GM19238 (cell line): Measurements from ENCODE around the gene CRYZL1.

Experiments
- DNase-seq: peaks from one replicate; pipeline ENCODE4 v3.0.0; 2011; ENCODE audit warnings: low spot score; ENCODE audit not compliant: insufficient read length

Gene CRYZL1

DNA sequence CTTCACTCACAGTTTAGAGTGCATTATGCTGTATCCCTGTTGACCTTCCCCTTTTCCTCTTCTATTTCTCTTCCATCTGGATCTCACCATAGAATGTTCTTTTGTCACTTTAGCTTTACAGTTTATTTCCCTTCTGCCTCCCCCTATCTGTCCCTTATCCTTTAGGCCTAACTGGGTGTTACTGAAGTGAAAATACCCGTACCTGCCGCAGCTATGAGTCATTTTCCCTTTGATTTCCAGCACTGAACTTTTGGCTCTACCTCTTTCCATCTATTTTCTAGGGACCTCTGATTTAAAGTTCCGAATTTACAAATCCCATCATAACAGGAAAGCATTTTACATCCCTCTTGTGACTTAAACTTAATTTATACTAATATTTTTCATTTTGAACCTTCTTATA lies 20.5 kb upstream of the CRYZL1 start:
- DNase-seq, result no peak

DNA sequence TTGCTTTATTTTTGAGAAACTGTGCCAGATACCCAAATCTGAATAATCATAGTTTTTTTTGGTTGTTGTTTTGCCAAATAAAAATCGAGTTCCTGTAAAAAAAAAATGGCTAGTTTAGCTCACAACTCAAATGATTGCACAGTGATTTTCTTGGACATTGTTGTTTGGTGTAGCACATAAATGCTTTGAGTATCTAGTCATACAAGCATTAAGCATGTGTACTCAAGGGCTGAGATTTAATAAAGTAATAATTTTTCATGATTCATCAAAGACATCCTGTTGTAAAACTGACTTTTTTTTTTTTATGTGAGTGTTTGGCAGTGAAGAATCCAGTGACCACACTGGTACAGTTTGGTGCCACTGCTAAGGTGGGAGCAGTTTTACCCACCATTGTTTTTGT lies 19.6 kb upstream of the CRYZL1 start:
- no peak for DNase-seq

- no peak for DNase-seq
These were observed 18.9 kb upstream of the CRYZL1 start for GRCh38 chr21:33660406-33660805.

GRCh38 chr21:33659568-33659949 lies 18.0 kb upstream of the CRYZL1 start:
- DNase-seq, result no peak

DNA sequence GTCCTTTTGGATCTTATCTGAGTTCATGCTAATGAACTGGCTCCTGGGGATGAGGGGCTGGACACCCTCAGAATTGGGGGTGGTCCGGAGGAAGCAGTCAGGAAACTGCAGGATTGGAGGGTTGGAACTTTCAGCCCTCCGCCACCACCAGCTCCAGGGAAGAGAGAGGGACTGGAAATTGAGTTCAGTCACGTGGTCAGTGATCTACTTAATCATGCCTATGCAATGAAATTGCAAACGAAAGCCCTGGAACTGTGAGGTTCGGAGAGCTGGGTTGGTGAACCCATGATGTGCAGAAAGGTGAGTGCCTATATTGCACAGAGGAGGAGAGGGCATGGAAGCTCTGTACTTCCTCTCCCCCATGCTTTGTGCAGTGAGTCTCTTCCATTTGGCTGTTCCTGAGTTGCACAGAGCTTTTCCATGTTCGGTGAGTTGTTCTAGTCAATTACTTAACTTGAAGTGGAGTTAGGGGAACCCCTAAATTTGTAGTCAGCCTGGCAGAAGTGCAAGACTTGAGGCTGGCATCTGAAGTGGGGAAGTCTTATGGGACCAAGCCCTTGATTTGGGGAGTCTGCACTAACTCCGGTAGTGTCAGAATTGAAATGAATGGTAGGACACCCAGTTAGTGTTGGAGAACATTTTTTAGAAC lies 17.5 kb upstream of the CRYZL1 start:
- no peak for DNase-seq

DNA sequence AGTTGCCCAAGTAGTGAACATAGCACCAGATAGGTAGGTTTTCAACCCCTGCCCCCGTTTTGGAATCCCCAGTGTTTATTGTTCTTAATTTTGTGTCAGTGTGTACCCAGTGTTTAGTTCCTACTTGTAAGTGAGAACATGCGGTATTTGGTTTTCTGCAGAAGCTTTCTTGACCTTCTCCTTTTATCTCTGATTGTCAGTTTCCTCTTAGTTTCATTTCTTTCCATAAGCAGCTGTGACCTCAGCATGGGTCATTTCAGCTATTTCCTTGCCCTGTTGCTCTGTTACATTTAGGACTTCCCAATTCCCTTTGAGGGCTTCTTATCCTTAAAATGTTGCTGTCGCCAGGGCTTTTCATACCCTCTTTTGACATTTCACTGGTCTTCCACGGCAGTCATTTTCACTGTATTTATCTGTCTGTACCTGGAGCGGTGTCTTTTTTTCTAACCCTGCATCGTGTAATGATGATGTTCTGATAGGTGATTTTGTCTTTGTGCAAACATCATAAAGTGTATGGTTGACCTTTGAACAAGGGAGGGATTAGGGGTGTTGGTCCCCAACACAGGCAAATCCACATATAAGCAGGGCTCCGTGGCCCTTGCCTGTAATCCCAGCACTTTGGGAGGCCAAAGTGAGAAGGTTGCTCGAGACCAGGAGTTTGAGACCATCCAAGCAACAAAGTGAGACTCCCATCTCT lies 15.7 kb upstream of the CRYZL1 start:
- no peak for DNase-seq

DNA sequence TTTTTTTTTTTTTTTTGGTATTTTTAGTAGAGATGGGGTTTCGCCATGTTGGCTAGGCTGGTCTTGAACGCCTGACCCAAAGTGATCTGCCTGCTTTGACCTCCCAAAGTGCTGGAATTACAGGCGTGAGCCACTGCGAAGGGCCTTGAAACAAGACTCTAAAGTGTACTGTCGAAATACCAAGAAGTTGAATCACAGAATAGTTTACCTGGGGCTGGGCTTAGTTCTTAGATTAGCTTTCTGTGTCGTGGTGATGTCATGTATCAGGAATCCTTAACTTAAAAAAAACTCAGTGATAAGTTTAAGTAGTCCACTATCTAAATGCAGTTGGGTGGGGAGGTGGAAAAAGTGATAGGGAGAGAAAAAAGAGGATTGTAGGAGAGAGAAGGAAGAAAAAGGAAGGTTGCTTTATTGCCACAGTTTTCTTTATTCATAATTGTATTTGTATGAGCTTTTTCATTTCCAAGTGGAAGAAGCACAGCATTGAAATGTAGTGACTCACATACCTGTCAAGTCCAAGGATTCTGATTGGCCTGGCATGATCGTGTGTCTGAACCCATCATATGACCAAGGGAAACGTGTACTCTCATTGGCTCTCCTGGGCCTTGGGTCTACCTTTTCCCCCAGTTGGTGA lies 14.2 kb upstream of the CRYZL1 start:
- no peak for DNase-seq

GRCh38 chr21:33654412-33654811 lies 12.9 kb upstream of the CRYZL1 start:
- no peak for DNase-seq

DNA sequence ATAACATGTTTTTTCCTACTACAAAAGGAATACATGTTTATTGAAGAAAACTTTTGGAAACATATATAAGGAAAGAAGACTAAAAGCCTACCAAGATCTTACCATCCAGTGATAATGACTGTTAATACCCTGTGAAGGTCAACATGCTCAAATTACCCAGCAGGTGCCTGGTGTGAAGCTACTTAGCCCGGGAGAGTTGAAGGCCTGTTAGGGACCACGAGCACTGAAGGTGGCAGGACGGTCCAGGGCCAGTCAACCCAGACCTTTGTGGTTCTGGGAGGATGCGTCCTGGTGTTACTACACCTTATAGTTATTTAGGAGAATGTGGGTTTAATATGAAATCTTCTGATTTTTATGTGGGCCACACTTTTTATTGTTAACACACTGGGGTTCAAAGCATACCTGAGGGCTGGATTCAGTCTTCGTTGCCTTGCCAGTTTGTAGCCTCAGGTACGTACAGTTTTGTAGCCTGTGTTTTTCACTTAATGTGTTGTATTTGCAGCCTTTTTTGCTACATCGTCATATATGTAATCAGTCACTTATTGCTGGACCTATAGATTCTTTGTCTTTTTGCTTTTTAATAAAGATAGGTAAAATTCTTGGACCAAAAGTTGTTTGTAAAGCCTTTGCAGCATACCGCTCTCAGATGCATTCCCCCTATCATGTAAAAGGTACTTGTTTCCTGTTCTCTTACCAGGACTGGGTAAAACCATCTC lies 10.6 kb upstream of the CRYZL1 start:
- no peak for DNase-seq

DNA sequence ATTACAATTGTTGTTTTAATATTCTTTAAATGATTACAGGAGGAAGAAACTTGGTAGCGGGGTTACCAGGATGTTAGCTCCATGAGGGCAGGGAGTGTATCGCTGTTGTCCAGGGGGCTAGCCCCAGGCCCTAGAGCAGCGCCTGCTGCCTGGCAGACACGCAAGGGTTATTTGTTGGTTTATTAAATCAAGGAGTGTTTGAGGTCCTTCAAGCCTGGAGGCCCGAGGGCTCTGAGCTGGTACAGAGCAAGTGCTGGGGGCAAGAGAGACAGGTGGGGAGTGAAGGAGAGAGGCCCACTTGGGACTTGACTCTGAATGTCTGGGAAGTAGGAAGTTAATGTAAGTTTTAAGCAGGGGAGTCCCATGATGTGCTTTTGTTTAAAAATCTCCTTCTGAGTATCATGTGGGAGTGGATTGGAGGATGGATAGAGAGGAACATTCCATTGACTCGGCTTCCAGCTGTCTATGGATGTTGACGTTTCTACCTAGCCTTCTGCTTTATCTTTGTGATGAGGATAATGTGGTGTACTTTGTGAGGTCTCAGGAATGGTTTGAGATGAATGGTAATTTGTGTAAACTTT lies 9.5 kb upstream of the CRYZL1 start:
- DNase-seq, result no peak

DNA sequence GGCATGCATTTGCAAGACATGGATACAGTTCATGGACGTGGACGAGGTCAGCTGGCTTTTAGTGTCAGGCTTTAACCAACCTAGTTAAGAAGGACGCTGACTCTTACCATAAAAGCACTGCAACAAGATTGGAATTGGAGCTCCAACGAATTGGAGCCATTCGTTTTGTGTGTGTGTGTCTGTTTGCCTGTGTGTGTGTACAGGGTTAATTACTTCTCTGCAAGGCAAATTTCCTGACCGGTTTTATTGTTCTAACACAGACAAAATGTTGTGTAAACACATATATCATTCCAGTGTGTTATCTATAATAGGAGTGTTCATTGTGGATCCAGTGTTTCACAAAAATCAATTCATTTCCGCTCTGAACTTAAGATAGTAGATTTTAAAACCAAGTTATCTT lies 8.7 kb upstream of the CRYZL1 start:
- DNase-seq, result no peak

DNA sequence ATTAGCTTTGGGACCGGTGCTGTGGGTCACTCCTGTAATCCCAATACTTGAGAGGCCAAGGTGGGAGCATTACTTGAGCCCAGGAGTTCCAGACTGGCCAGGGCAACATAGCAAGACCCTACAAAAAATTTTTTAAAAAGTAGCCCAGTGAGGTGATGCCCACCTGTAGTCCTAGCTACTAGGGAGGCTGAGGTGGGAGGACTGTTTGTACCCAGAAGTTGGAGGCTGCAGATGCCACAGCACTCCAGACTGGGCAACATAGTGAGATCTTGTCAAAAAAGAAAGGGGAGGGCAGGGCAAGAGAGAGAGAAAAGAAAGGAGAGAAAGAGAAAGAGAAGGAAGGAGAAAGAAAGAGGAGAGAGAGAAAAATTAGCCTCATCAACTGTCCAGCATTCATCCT lies 7.0 kb upstream of the CRYZL1 start:
- no peak for DNase-seq

GRCh38 chr21:33647587-33647986 lies 6.0 kb upstream of the CRYZL1 start:
- no peak for DNase-seq

DNA sequence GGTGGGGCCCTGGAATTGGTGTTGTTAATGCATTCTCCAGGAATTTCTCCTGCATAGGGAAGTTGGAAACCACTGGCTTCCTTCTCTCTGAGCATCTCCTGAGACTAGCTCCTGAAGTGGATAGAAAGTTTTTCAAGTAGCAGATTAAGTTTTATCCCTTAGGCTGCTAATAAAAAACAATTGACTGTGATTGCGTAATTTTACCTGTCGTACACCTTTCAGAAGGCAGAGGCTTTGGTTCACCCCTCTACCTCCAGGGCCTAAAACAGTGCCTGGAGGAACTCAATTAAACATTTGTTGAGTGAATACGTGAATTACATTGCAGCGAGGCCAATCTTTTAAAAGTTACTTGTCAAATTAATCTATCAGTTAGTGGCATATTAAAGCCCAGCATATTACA lies 4.2 kb upstream of the CRYZL1 start:
- DNase-seq, result no peak

DNA sequence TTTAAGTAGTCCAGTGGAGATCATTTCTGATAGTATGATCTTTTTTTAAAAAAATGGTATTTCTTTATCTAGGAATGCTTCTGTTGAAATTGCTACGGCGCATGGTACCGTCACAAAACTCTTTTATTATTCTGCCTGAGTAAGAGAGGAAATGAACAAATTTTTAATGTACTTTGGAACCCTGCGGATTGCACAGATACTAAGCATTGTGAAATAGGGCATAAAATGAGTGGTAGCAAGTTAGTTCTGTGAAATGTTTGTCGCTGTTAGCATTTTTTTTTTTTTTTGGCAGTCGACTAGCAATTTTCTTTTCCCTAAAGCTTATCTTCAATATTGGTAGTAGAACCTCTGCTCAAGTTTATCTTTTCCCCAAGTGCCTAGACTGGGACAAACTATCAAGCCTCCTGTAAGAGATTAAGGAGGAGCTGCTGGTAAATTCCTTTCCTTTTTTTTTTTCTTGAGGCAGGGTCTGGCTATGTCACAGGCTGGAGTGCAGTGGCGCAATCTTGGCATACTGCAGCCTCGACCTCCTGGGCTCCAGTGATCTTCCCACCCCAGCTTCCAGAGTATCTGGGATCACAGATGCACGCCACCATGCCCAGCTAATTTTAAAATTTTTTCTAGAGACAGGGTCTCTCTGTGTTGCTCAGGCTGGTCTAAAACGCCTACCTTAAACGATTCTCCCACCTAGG lies 3.0 kb upstream of the CRYZL1 start:
- no peak for DNase-seq

DNA sequence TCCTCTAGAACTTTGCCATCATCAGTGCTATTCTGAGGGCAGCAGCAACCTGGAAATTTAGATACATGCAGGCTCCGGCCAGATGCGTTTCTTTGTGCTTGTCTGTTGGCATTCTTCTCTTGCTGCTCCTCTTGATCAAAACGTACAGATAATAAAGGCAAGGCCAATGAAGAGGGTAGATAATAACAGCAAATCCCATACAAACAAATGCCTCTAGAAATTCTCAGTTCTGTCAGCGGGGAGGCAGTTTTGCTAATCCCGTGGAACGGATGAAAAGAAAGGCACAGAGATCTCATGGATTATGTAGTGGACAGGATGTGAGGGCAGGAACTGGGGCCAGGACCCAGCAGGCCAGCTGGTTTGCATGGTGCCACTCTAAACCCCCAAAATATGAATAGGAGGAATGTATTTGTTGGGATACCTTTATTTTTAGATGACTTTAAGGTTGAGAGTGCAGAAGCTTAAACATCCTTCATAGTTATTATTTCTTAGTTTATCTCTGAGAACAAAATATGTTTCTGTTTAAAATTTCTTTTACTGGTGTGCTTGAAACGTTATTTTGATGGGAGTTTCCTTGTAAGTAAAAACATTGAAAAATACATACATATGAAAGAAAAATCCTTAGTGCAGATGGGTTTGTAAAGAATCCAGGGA lies 2.2 kb upstream of the CRYZL1 start:
- DNase-seq, result no peak

- peak; percentile 4 for DNase-seq
These were observed 1.5 kb upstream of the CRYZL1 start for GRCh38 chr21:33642896-33643657.

DNA sequence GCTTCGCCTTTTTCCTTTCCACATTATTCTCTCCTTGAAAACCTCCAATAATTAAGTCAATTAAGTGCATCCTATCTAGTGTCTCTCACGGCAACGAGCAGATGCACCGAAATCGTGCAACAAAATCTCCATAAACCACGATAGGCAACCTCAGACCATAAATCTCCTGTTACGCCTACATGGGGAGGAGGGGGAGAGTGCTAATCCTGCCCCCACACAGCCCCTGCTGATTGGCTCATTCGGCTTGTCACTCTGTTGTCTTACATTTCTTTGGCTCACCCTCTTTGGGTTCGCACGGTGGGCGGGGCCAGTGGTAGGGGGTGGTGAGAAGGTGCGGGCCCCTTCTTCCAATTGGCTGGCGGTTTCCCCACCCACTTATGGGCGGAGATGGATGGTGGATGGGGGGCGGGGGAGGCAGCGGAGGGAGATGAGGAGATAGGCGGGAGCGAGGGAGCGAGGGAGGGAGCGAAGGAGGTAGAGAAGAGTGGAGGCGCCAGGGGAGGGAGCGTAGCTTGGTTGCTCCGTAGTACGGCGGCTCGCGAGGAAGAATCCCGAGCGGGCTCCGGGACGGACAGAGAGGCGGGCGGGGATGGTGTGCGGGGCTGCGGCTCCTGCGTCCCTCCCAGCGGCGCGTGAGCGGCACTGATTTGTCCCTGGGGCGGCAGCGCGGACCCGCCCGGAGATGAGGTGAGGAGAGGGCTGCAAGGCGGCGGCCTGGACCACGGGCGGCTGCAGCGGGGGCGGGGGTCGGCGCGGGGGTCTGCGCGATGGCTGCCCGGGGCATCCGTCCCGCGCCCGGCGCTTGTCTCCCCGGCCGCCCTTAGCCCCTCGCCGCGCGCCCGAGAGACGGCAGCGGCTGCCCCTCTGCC lies 720 bp upstream of the CRYZL1 start, which contains the start of gene ITSN1:
ITSN1 (plus strand) TSS at position 475 of the 869 bp plus-strand sequence. CDS start 76,328 bp downstream, outside the sequence.
- peak; percentile 94 for DNase-seq
